H9 (cell line): Measurements from ENCODE around the gene RB1. TPM values are rescaled to one million over a fixed set of nuclear protein-coding genes. Genes with fewer than 3 reads are reported as not detected.

ENCODE experiments used
- DNase-seq: peaks from one replicate; pipeline ENCODE4 v3.0.0-alpha.2; 2017
- H2AFZ ChIP-seq: one replicate; pipeline ENCODE4 v1.6.1; 2013; ENCODE audit warnings: mild to moderate bottlenecking, low read length, control low read depth, moderate library complexity
- H2AK5ac ChIP-seq: 2 replicates; pipeline ENCODE4 v1.6.1; 2013; ENCODE audit warnings: low read length, control low read depth, mixed read lengths; ENCODE audit not compliant: insufficient read length
- H2BK120ac ChIP-seq: one replicate; pipeline ENCODE4 v1.6.1; 2013; ENCODE audit warnings: low read depth, mild to moderate bottlenecking, low read length, control low read depth, inconsistent platforms; ENCODE audit not compliant: poor library complexity, severe bottlenecking
- H2BK12ac ChIP-seq: 2 replicates; pipeline ENCODE4 v1.6.1; 2013; ENCODE audit warnings: low read length, control low read depth, mixed read lengths, low read depth; ENCODE audit not compliant: insufficient read length
- H2BK15ac ChIP-seq: 2 replicates; pipeline ENCODE4 v1.6.1; 2013; ENCODE audit warnings: low read depth, low read length, control low read depth
- H2BK20ac ChIP-seq: one replicate; pipeline ENCODE4 v1.6.1; 2013; ENCODE audit warnings: low read depth, mild to moderate bottlenecking, low read length, control low read depth, inconsistent platforms; ENCODE audit not compliant: poor library complexity, severe bottlenecking
- H2BK5ac ChIP-seq: 2 replicates; pipeline ENCODE4 v1.6.1; 2013; ENCODE audit warnings: low read length, control low read depth, mixed read lengths; ENCODE audit not compliant: insufficient read length
- H3K14ac ChIP-seq: 2 replicates; pipeline ENCODE4 v1.6.1; 2013; ENCODE audit warnings: low read length, control low read depth; ENCODE audit not compliant: insufficient read depth
- H3K18ac ChIP-seq: 2 replicates; pipeline ENCODE4 v1.6.1; 2013; ENCODE audit warnings: low read depth, mild to moderate bottlenecking, mixed read lengths, low read length, control low read depth; ENCODE audit not compliant: insufficient read length
- H3K23ac ChIP-seq: 2 replicates; pipeline ENCODE4 v1.6.1; 2013; ENCODE audit warnings: low read length, control low read depth, mixed read lengths, low read depth; ENCODE audit not compliant: insufficient read length
- H3K23me2 ChIP-seq: 2 replicates; pipeline ENCODE4 v1.6.1; 2013; ENCODE audit warnings: low read depth, mild to moderate bottlenecking, mixed read lengths, low read length, control low read depth; ENCODE audit not compliant: insufficient read length, poor library complexity, severe bottlenecking
- H3K27ac ChIP-seq: 2 replicates; pipeline ENCODE4 v1.5.1; 2013; ENCODE audit warnings: low read length, control low read depth, mixed read lengths, low read depth; ENCODE audit not compliant: insufficient read length
- H3K27me3 ChIP-seq: 2 replicates; pipeline ENCODE4 v1.6.1; 2013; ENCODE audit warnings: low read length, control low read depth, inconsistent platforms; ENCODE audit not compliant: insufficient read depth
- H3K4ac ChIP-seq: 2 replicates; pipeline ENCODE4 v1.6.1; 2013; ENCODE audit warnings: low read depth, mild to moderate bottlenecking, control low read depth, inconsistent platforms, low read length, moderate library complexity
- H3K4me1 ChIP-seq: 2 replicates; pipeline ENCODE4 v1.6.1; 2013; ENCODE audit warnings: low read length, control low read depth, inconsistent platforms; ENCODE audit not compliant: insufficient read depth
- H3K4me2 ChIP-seq: 2 replicates; pipeline ENCODE4 v1.6.1; 2013; ENCODE audit warnings: low read length, control low read depth, mixed read lengths; ENCODE audit not compliant: insufficient read length, insufficient read depth
- H3K56ac ChIP-seq: 2 replicates; pipeline ENCODE4 v1.6.1; 2013; ENCODE audit warnings: low read depth, mild to moderate bottlenecking, mixed read lengths, low read length, control low read depth; ENCODE audit not compliant: insufficient read length
- H3K79me1 ChIP-seq: 2 replicates; pipeline ENCODE4 v1.6.1; 2013; ENCODE audit warnings: low read depth, mild to moderate bottlenecking, moderate library complexity, low read length, control low read depth, inconsistent platforms; ENCODE audit not compliant: insufficient read depth, poor library complexity, severe bottlenecking
- H3K79me2 ChIP-seq: 2 replicates; pipeline ENCODE4 v1.6.1; 2013; ENCODE audit warnings: low read length, control low read depth, inconsistent platforms; ENCODE audit not compliant: insufficient read depth
- H3K9ac ChIP-seq: 2 replicates; pipeline ENCODE4 v1.6.1; 2013; ENCODE audit warnings: low read length, control low read depth, mixed read lengths; ENCODE audit not compliant: insufficient read length; ENCODE audit errors: extremely low read depth
- H3K9me3 ChIP-seq: one replicate; pipeline ENCODE4 v1.6.1; 2013; ENCODE audit warnings: low read depth, low read length, inconsistent platforms; ENCODE audit not compliant: control insufficient read depth
- H3T11ph ChIP-seq: one replicate; pipeline ENCODE4 v1.6.1; 2013; ENCODE audit warnings: mild to moderate bottlenecking, low read length, control low read depth, inconsistent platforms
- H4K20me1 ChIP-seq: one replicate; pipeline ENCODE4 v1.6.1; 2013; ENCODE audit not compliant: control insufficient read depth, insufficient read length, insufficient read depth
- H4K5ac ChIP-seq: 2 replicates; pipeline ENCODE4 v1.6.1; 2013; ENCODE audit warnings: low read depth, mild to moderate bottlenecking, mixed read lengths, low read length, control low read depth; ENCODE audit not compliant: insufficient read length
- H4K8ac ChIP-seq: replicated peaks from 2 replicates; pipeline ENCODE4 v1.6.1; 2013; ENCODE audit warnings: low read length, control low read depth, mixed read lengths, low read depth; ENCODE audit not compliant: insufficient read length
- H4K91ac ChIP-seq: 2 replicates; pipeline ENCODE4 v1.6.1; 2013; ENCODE audit warnings: low read depth, mild to moderate bottlenecking, moderate library complexity, mixed read lengths, low read length, control low read depth; ENCODE audit not compliant: insufficient read length
- H3K27ac Mint-ChIP-seq, 3 experiments: 2 replicates in 2 of 3; 3 replicates in 1 of 3; pipeline ENCODE4 v1.8.0; 2020 to 2021; ENCODE audit warnings: mixed read lengths in 3 of 3, mild to moderate bottlenecking in 1 of 3, moderate library complexity in 1 of 3
- H3K27me3 Mint-ChIP-seq: 2 replicates; pipeline ENCODE4 v1.8.0; 2021; ENCODE audit warnings: low read depth, mild to moderate bottlenecking, moderate library complexity, mixed read lengths
- H3K36me3 Mint-ChIP-seq, 3 experiments: 2 replicates in 2 of 3; 3 replicates in 1 of 3; pipeline ENCODE4 v1.8.0; 2020 to 2021; ENCODE audit warnings: low read depth in 3 of 3, mixed read lengths in 3 of 3; ENCODE audit not compliant: insufficient read depth in 1 of 3
- H3K4me1 Mint-ChIP-seq, 2 experiments: 2 replicates each; pipeline ENCODE4 v1.8.0; 2020; ENCODE audit warnings: mixed read lengths in 2 of 2
- H3K4me3 Mint-ChIP-seq, 2 experiments: 2 replicates in 1 of 2; 3 replicates in 1 of 2; pipeline ENCODE4 v1.8.0; 2020 to 2021; ENCODE audit warnings: mild to moderate bottlenecking in 2 of 2, mixed read lengths in 2 of 2, moderate library complexity in 1 of 2
- H3K9me3 Mint-ChIP-seq, 2 experiments: 2 replicates in 1 of 2; 3 replicates in 1 of 2; pipeline ENCODE4 v1.8.0; 2020; ENCODE audit warnings: mild to moderate bottlenecking in 2 of 2, mixed read lengths in 2 of 2, moderate library complexity in 1 of 2
- WGBS: extraction: QIAGEN DNeasy Blood & Tissue Kit; methylation state at CpG from one replicate; pipeline ENCODE4 v1.1.7; 2013; ENCODE audit warnings: missing lambda C conversion rate, low lambda C conversion rate, mixed read lengths; ENCODE audit not compliant: insufficient read length; ENCODE audit errors: extremely low coverage; 5-methylcytosine and 5-hydroxymethylcytosine counted together
- total RNA-seq: library from RNA; stranded (reverse); gene quantifications from 2 replicates; pipeline ENCODE4 v1.2.1, GENCODE V29; 2021
- TF ChIP-seq, protein P1 (sequence below): fragments of 200-600 bp; sonication (generic); conservative IDR thresholded peaks from 3 replicates; pipeline ENCODE4 v1.8.0; 2021; ENCODE audit warnings: antibody characterized with exemption, mild to moderate bottlenecking

The RB1 gene
- total RNA-seq, 1 experiment from 2014 or later, result 20.5 TPM

DNA sequence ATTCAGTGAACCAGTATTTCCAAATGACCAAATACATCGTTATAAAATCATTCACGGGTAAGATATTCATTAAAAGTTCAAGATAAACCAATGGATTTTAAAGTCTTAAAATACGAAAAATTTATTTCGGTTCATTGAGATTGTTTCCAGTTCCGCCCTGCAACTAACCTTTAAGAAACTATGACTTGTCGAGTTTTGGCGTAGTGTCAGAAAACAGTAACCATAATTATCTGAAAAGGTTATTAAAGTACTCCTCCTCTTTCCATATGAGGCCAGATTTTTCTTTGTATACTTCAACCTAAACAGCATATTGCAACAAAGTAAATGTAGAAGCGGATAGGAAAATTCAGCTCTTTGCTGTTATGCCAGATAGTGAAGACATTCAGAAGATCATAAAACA is 83.3 kb downstream of the RB1 start:
- TF ChIP-seq, protein P1, sequence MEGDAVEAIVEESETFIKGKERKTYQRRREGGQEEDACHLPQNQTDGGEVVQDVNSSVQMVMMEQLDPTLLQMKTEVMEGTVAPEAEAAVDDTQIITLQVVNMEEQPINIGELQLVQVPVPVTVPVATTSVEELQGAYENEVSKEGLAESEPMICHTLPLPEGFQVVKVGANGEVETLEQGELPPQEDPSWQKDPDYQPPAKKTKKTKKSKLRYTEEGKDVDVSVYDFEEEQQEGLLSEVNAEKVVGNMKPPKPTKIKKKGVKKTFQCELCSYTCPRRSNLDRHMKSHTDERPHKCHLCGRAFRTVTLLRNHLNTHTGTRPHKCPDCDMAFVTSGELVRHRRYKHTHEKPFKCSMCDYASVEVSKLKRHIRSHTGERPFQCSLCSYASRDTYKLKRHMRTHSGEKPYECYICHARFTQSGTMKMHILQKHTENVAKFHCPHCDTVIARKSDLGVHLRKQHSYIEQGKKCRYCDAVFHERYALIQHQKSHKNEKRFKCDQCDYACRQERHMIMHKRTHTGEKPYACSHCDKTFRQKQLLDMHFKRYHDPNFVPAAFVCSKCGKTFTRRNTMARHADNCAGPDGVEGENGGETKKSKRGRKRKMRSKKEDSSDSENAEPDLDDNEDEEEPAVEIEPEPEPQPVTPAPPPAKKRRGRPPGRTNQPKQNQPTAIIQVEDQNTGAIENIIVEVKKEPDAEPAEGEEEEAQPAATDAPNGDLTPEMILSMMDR, result no peak
- WGBS, result no CpG with 5 or more reads among the region's 8 CpGs
- DNase-seq, result no peak
- Histone ChIP-seq H4K5ac (no peak overlapping the region), H2BK15ac (no peak overlapping the region), H3K4ac (no peak overlapping the region), H2AFZ (no peak overlapping the region), H3K14ac (no peak overlapping the region), H2BK5ac (no peak overlapping the region), H3K4me1 (no peaks in the 10 kb centered on the region), H3K27ac (no peak overlapping the region), H2BK12ac (no peak overlapping the region), H3K27me3 (no peaks in the 10 kb centered on the region), H4K8ac (no peak overlapping the region), H3T11ph (no peak overlapping the region), H3K79me2 (no peaks in the 10 kb centered on the region), H2BK20ac (no peak overlapping the region), H4K20me1 (no peaks in the 10 kb centered on the region), H2BK120ac (no peak overlapping the region), H3K23me2 (no peaks in the 10 kb centered on the region), H3K9me3 (no peaks in the 10 kb centered on the region), H3K4me2 (no peak overlapping the region), H3K79me1 (no peaks in the 10 kb centered on the region), H3K9ac (no peak overlapping the region), H3K56ac (no peak overlapping the region), H3K23ac (no peak overlapping the region), H2AK5ac (no peak overlapping the region), H3K18ac (no peak overlapping the region), H4K91ac (no peak overlapping the region)
- no peaks in the 10 kb centered on the region for H3K4me1 Mint-ChIP-seq
- H3K27me3 Mint-ChIP-seq, result no peaks in the 10 kb centered on the region
- H3K9me3 Mint-ChIP-seq, result 0 out of 5 replicates have a peak, but pooled peaks cover 0 to 2% of the 10 kb centered on the region in 2 experiments
- H3K4me3 Mint-ChIP-seq, result no peak overlapping the region
- no peaks in the 10 kb centered on the region; a peak in 1 of 7 replicates for H3K36me3 Mint-ChIP-seq
- no peak overlapping the region for H3K27ac Mint-ChIP-seq
